Measurements from ENCODE around the gene HSFY2.
"Not testable (repeated sequence)": the region's sequence is repeated elsewhere in the genome, so short reads cannot be mapped to it uniquely, and the experiment has no call there.

HSFY2 gene

GRCh38 chrY:18773635-18774034, at the start of gene HSFY2:
Gene HSFY2 (minus strand): TSS chrY:18773735. CDS start chrY:18773618, 117 bp downstream.
- H3K36me3 Mint-ChIP-seq (ENCODE audit: low read depth); H3K27ac Mint-ChIP-seq; H3K9me3 Mint-ChIP-seq; H3K4me1 Mint-ChIP-seq; H3K27me3 Mint-ChIP-seq (ENCODE audit: low read depth, poor library complexity); DNase-seq; H3K4me3 Mint-ChIP-seq: not testable (repeated sequence)

- not testable (repeated sequence) for H3K4me1 Mint-ChIP-seq; H3K4me3 Mint-ChIP-seq; H3K27ac Mint-ChIP-seq; DNase-seq; H3K27me3 Mint-ChIP-seq (ENCODE audit: low read depth, poor library complexity); H3K36me3 Mint-ChIP-seq (ENCODE audit: low read depth); H3K9me3 Mint-ChIP-seq
Observed at GRCh38 chrY:18815751-18816150, 42.2 kb upstream of the HSFY2 start.

GRCh38 chrY:18788757-18789406, 15.3 kb upstream of the HSFY2 start:
- not testable (repeated sequence) for H3K36me3 Mint-ChIP-seq (ENCODE audit: low read depth)

GRCh38 chrY:18754077-18754476, 19.5 kb downstream of the HSFY2 start:
- DNase-seq; H3K9me3 Mint-ChIP-seq; H3K36me3 Mint-ChIP-seq (ENCODE audit: low read depth); H3K27ac Mint-ChIP-seq; H3K4me1 Mint-ChIP-seq; H3K27me3 Mint-ChIP-seq (ENCODE audit: low read depth, poor library complexity); H3K4me3 Mint-ChIP-seq: not testable (repeated sequence)

More at GRCh38 chrY:18788757-18789406, 15.3 kb upstream of the HSFY2 start:
- not testable (repeated sequence) for H3K9me3 Mint-ChIP-seq; H3K27me3 Mint-ChIP-seq (ENCODE audit: low read depth, poor library complexity); DNase-seq; H3K4me1 Mint-ChIP-seq; H3K27ac Mint-ChIP-seq; H3K4me3 Mint-ChIP-seq

- not testable (repeated sequence) for H3K4me3 Mint-ChIP-seq, H3K27ac Mint-ChIP-seq
Observed at GRCh38 chrY:18753133-18753815, 20.3 kb downstream of the HSFY2 start.

GRCh38 chrY:18723714-18724113, 49.8 kb downstream of the HSFY2 start:
- not testable (repeated sequence) for H3K27ac Mint-ChIP-seq; H3K36me3 Mint-ChIP-seq (ENCODE audit: low read depth); DNase-seq; H3K4me1 Mint-ChIP-seq; H3K27me3 Mint-ChIP-seq (ENCODE audit: low read depth, poor library complexity); H3K4me3 Mint-ChIP-seq; H3K9me3 Mint-ChIP-seq

More at GRCh38 chrY:18753133-18753815, 20.3 kb downstream of the HSFY2 start:
- H3K36me3 Mint-ChIP-seq (ENCODE audit: low read depth); DNase-seq; H3K9me3 Mint-ChIP-seq; H3K4me1 Mint-ChIP-seq; H3K27me3 Mint-ChIP-seq (ENCODE audit: low read depth, poor library complexity): not testable (repeated sequence)
